Fibroblast of gingiva (primary cell): ENCODE results near the gene WNT7B.

Source experiments
- DNase-seq: peaks from one replicate; pipeline ENCODE4 v3.0.0-alpha.2; 2011; ENCODE audit warnings: low read depth

WNT7B gene

GRCh38 chr22:45887202-45888131, 89.5 kb downstream of the WNT7B start:
- DNase-seq = no peak

DNA sequence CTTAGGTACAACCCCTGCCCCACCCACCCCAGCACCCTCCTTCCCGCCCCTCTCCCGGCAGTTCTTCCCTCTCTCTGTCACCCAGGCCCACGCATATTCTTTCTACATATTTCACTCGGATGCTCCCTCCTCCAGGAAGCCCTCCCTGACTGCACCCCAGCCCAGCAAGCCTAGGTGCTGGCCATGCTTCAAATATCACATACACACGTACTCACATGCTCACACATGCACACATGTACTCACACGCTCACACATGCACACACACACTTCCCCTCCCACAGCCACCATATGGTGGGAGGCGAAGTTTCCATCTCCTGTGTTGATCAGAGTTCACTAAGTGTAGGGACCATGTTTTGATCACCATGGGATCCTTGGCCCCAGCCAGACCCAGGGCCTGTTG, 90.4 kb downstream of the WNT7B start:
- no peak for DNase-seq

DNA sequence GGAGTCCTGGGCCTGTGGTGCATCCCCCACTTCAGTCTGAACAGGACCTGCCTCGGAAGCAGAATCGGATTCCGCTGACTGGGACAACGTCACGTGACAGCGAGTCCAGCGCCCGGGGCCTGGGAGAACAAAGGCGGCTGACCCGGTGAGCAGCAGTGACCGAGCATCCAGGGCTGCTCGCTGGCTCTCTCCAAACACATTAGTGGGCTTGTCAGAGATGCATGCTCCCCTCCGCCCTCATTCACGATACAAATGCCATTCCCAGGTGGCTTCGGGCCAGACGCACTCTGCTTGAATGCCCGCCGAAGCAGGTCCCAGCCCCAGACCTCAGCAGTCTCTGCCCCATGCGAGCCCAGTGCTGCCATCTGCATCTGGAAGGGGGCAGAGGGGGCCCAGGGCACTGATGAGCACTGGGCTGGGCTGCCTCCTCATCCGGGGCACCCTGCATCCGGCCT, 91.0 kb downstream of the WNT7B start:
- no peak for DNase-seq

GRCh38 chr22:45885171-45885840, 91.7 kb downstream of the WNT7B start:
- DNase-seq = no peak

- no peak for DNase-seq
Measured at GRCh38 chr22:45884201-45885062, 92.5 kb downstream of the WNT7B start.

DNA sequence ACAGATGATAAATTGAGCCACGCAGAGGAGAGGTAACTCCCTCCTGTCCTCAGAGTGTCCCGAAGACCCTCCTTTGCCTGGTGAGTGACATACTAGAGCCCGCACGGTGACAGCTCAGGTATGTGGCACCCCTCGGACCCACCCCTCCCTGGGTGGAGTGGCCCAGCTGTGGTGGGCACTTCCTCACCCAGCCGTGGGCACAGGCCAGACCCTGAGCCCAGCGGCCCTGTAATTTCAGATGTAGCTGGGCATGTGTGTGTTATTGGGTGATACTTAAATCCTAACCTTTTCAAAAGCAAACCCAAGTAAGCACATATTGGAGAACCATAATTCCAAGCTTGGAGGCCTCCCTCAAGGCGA, 93.2 kb downstream of the WNT7B start:
- DNase-seq = no peak

DNA sequence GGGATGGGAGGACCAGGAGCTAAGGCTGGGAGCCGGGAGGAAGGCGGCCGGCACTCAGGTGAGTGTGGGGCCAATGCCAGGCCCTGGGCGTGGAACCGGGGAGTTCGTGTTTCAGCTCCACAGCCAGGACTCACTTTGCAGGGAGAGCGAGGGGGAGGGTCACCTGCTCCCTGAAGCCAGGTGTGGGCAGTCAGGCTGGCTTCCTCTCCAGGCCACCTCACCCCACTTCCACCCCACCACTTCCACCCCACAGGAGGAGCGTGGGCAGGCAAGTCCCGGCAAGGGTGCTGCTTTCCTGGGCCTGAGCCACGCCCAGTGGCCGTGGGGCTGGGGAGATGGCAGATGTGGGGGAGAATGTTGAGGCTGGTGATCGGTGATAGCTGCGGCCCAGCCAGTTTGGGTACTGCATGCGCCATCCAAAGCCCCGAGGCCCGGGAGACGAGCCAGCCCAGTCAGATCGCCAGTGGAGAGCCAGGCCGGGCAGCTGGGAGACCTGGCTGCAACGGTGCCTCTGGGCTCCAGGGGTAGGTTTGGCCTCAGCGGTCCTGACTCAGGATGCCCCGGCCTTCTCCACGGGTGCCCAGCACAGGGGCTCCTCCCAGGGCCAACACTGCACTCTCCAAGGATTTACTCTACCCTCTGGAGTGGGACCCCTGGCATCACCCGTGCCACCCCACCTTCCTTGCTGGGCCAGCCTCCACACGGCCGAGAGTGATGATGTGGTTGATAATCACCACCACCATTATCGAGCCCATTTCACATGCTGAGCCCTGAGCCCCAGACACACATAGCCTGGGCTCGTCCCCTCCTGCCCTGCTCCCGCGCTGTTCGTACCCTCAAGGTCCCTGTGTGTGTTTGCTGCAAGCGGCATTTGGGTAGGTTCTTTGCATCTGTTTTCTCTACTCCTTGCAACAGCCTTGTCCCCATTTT, 93.8 kb downstream of the WNT7B start:
- DNase-seq = no peak

DNA sequence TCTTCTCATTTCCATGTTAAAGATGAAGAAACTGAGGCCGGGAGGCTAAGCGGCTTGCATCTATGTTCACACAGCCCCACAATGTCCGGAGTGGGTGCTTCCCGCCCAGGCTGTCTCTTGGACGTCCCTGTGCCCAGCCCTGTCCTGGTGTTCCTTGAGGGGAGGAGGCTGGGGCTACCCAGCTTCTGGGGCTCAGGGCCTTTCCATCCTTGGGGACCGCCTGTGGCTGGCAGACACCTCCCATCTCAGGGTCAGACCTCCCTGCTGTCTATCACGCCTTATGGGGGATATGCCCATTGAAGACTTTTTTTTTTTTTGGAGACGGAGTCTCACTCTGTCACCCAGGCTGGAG, 95.5 kb downstream of the WNT7B start:
- DNase-seq = no peak

DNA sequence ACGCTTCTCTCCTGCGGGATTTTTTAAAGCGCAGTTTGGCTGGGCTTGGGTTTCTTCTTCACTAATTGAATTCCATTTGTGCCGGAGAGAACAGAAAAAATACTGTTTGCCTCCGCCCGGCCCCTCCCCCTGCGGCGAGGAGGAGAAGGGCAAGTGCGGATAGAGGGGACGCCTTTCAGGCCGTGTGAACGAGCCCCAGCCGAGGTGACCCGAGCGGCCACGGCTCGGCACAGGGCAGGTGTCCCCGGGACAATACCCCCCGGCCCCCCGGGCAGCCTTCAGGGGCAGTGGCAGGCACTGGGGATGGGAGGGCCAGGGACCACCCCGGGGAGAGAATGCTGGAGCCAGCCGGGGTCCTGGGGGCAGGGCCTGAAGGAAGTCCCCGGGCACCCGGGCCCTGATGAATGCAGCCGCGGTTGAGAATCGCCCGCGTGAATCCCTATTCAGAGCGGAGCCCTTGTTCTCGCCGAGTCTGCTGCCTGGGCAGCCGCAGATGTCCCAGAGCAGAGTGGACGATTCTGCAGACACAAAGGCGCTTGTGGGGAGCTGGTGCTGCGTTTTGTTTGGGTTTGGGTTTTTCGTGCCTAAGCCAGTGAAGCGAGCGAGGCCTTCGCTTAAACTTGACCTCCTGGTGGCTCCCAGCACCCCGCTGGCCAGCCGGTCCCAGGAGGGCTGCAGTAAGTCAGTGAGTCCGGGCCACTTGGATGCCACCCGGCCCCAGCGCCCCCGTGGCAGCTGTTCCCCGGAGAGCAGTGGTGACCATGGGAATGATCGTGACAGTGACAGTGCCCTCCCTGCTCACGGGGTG, 96.0 kb downstream of the WNT7B start:
- no peak for DNase-seq

GRCh38 chr22:45880091-45880715, 96.8 kb downstream of the WNT7B start:
- no peak for DNase-seq

GRCh38 chr22:45879552-45879949, 97.4 kb downstream of the WNT7B start:
- DNase-seq = no peak

DNA sequence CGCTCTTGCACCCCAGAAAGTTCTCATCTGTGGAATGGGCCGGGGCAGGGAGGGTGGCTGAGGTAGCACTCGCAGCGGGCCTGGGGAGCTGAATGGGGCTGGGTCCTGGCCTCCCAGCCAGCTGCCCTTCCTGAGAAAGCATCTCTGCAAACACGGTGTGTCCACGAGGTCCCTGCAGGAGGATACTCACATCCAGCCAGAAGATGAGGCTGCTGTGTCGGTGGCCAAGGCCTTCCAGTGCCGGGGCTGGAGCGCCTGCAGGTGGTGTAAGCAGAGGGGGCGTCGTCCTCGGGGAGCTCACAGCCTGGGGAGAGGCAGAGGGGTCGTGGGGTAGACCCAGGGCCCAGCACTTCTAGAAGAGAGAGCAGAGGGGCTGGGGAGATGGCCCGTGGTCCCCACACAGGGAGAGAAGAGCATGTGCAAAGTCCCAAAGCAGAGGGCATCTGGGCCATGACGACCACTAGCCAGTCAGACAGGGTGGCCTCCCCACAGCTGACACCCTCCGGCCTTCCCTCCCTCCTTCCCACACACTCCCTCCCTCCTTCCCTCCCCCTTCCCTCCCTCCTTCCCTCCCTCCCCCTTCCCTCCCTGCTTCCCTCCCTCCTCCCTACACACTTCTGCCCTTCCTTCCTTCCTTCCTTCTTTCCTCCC, 97.9 kb downstream of the WNT7B start:
- no peak for DNase-seq

DNA sequence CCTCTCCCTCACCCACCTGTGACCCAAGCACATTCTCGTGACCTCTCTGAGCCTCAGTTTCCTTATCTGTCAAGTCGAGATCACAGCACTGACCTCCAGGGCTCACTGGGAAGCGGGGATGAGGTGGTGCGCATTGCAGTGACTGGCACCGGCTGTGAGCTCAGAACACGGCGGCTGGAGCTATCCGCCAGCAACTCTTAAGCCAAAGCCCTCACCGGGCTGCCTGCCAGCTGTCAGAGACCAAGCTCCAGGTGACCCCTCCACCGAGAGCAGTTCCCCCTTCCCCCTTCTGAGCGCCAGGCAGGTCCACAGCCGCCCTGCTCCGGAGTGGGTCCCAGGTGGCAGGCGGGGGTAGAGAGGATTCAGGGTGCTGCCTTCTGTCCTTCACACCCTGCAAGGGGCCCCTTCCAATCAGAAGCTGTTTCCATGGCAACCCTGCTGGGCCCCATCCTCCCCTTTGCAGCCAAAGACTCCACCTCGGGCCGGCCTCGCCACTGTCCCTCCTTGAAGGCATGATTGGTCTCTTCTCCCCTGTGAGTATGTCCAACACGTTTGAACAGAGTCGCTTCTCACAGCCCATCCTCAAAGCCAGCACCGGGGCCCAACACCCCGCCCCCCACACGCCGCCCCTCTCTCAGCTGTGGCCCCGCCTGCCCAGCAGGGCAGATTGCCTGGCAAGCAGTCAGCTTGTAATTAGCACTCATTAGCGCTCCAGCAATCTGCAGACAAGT, 98.7 kb downstream of the WNT7B start:
- DNase-seq = no peak

- DNase-seq = no peak
Measured at GRCh38 chr22:45877651-45878050, 99.3 kb downstream of the WNT7B start.

DNA sequence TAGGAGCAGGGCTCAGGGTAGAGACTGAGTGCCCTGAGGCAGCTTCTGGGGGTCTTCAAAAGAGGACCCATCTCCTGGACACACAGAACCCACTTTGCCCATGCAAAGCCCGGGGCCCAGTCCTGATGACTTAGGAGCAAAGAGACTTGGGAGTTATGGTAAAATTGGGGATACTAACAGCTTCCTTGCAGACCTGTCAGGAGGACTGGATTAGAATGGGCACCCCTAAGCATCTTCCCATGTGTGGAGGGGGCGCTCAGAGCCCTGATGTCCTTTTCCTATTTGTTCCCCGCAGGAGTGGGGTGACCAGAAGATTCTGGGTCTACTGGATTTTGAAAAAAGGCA, 100.0 kb downstream of the WNT7B start:
- DNase-seq = no peak

- no peak for DNase-seq
Measured at GRCh38 chr22:45876136-45877035, 100.6 kb downstream of the WNT7B start.

GRCh38 chr22:45872659-45873263, 104.2 kb downstream of the WNT7B start:
- no peak for DNase-seq

DNA sequence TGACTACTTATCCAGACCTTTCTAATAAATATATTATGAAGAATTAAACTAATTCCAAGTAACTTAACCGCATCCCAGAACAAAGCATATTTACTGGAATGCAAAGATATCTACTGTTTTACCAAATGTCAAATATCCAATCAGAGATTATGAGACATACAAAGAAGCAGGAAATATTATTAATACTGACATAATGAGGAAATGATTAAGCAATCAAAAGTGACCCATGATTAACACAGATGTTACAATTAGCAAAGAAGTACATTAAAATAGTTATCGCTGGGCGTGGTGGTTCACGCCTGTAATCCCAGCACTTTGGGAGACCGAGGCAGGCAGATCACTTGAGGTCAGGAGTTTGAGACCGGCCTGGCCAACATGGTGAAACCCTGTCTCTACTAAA, 105.2 kb downstream of the WNT7B start:
- no peak for DNase-seq
